ENCODE data around the gene ZNF358. TPM values are rescaled to one million over a fixed set of nuclear protein-coding genes. Genes with fewer than 3 reads are reported as not detected.

Gene ZNF358
- total and polyA plus RNA-seq, 2 of the 13 experiments (the other 11 are each of a cell fraction or from before 2014, with no cell fraction given): 9.1 to 37.0 TPM

- TF ChIP-seq BCLAF1 (IDR thresholded peaks at IDR 0.05): no peak
- no peak for TF ChIP-seq EZH2 (conservative IDR thresholded peaks at IDR 0.05; ENCODE audit: low read depth, low read length)
- TF ChIP-seq KDM4B (CRISPR knock-in tag; IDR thresholded peaks at IDR 0.05): no peak
- no peak for TF ChIP-seq TFAP4 (IDR thresholded peaks at IDR 0.05; ENCODE audit: borderline replicate concordance, low read depth)
- TF ChIP-seq ZBTB39 (CRISPR knock-in tag; IDR thresholded peaks at IDR 0.05): no peak
- no peak for TF ChIP-seq ESRRA (CRISPR knock-in tag; IDR thresholded peaks at IDR 0.05; ENCODE audit: low read depth)
- TF ChIP-seq ZNF503 (CRISPR knock-in tag; IDR thresholded peaks at IDR 0.05): no peak
- no peak for TF ChIP-seq FIP1L1 (IDR thresholded peaks at IDR 0.05; ENCODE audit: borderline replicate concordance, insufficient read depth, low read depth, low read length)
- no peak for TF ChIP-seq ZNF589 (CRISPR knock-in tag; conservative IDR thresholded peaks at IDR 0.05)
- TF ChIP-seq SPEN (CRISPR knock-in tag; IDR thresholded peaks at IDR 0.05; ENCODE audit: low read depth): no peak
- TF ChIP-seq ZKSCAN5 (CRISPR knock-in tag; IDR thresholded peaks at IDR 0.05): no peak
- no peak for TF ChIP-seq ZNF280B (CRISPR knock-in tag; IDR thresholded peaks at IDR 0.05; ENCODE audit: borderline replicate concordance)
- no peak for TF ChIP-seq MEIS1 (CRISPR knock-in tag; IDR thresholded peaks at IDR 0.05; ENCODE audit: borderline replicate concordance)
Measured at GRCh38 chr19:7558667-7559066, 42.8 kb downstream of the ZNF358 start (continued).

All from HepG2 (cell line).